Suprapubic skin (tissue), 4 donors: ENCODE measurements around the gene IZUMO1R.

Experiments used
- EP300 ChIP-seq: sonication (generic); formaldehyde crosslinking; IDR thresholded peaks from one replicate; pipeline ENCODE4 v1.6.1; 2017; ENCODE audit warnings: antibody characterized with exemption
- POLR2A ChIP-seq, 2 donors: fragments of 450-650 bp; IDR thresholded peaks; one replicate each; pipeline ENCODE4 v1.6.1; 2017; ENCODE audit warnings: antibody characterized with exemption in 2 of 2, mild to moderate bottlenecking in 2 of 2, moderate library complexity in 2 of 2
- POLR2AphosphoS5 ChIP-seq, 3 donors: sonication (generic); formaldehyde crosslinking; IDR thresholded peaks; one replicate each; pipeline ENCODE4 v1.6.1; 2017; ENCODE audit warnings: antibody characterized with exemption in 3 of 3
- TF ChIP-seq, protein P1 (sequence below), 2 donors: fragments of 200-600 bp in 1 of 2; fragments of 450-650 bp in 1 of 2; sonication (generic) in 1 of 2; IDR thresholded peaks; one replicate each; pipeline ENCODE4 v1.5.1; 2016 to 2019; ENCODE audit warnings: antibody characterized with exemption in 2 of 2, mild to moderate bottlenecking in 1 of 2, moderate library complexity in 1 of 2

DNA sequence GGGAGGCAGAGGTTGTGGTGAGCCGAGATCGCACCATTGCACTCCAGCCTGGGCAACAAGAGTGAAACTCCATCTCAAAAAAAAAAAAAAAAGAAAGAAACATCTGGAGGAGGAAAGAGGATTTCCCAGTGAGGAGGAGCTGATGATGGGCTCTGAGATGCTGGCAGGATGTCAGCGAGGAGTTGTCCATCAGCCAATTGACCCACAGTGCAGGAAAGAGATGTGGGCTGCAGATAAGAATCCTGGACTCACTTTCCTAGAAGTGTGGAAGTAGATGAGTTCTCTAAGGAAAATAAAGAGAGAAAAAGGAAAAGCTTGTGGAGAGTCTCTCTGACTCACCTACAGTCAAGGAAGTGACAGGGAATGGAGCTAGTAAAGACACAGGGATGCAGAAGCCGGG is 9.7 kb downstream of the IZUMO1R start:
- TF ChIP-seq POLR2A (IDR thresholded peaks at IDR 0.05) (no peak), POLR2AphosphoS5 (IDR thresholded peaks at IDR 0.05) (no peak), EP300 (no peak)
- TF ChIP-seq, protein P1, sequence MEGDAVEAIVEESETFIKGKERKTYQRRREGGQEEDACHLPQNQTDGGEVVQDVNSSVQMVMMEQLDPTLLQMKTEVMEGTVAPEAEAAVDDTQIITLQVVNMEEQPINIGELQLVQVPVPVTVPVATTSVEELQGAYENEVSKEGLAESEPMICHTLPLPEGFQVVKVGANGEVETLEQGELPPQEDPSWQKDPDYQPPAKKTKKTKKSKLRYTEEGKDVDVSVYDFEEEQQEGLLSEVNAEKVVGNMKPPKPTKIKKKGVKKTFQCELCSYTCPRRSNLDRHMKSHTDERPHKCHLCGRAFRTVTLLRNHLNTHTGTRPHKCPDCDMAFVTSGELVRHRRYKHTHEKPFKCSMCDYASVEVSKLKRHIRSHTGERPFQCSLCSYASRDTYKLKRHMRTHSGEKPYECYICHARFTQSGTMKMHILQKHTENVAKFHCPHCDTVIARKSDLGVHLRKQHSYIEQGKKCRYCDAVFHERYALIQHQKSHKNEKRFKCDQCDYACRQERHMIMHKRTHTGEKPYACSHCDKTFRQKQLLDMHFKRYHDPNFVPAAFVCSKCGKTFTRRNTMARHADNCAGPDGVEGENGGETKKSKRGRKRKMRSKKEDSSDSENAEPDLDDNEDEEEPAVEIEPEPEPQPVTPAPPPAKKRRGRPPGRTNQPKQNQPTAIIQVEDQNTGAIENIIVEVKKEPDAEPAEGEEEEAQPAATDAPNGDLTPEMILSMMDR (IDR thresholded peaks at IDR 0.05): no peak
